Stimulated activated CD8-positive, alpha-beta memory T cell treated with anti-CD3 and anti-CD28 coated beads, Interleukin-4, amount 100 ng/mL, for 24 hours (primary cell): ENCODE measurements around the gene HCAR1.
"Not testable (repeated sequence)": the region's sequence is repeated elsewhere in the genome, so short reads cannot be mapped to it uniquely, and the experiment has no call there.

Experiments
- DNase-seq: peaks from one replicate; pipeline ENCODE4 v3.0.0-alpha.2; 2020; ENCODE audit warnings: low read depth

HCAR1 gene

GRCh38 chr12:122721057-122721545 lies 9.5 kb downstream of the HCAR1 start:
- no peak for DNase-seq

- not testable (repeated sequence) for DNase-seq
Measured at GRCh38 chr12:122716658-122717057, 14.0 kb downstream of the HCAR1 start, which contains the start of gene HCAR3. TSS of gene HCAR3 (minus strand) at chr12:122716811. CDS start at chr12:122716737, 74 bp downstream.

GRCh38 chr12:122715211-122715610 lies 15.4 kb downstream of the HCAR1 start:
- not testable (repeated sequence) for DNase-seq

- not testable (repeated sequence) for DNase-seq
Measured at GRCh38 chr12:122713491-122714188, 17.0 kb downstream of the HCAR1 start.

GRCh38 chr12:122711266-122711665 lies 19.4 kb downstream of the HCAR1 start:
- DNase-seq = not testable (repeated sequence)

GRCh38 chr12:122710341-122710740 lies 20.3 kb downstream of the HCAR1 start:
- DNase-seq = not testable (repeated sequence)

GRCh38 chr12:122709287-122709686 lies 21.4 kb downstream of the HCAR1 start:
- DNase-seq = not testable (repeated sequence)

- DNase-seq = not testable (repeated sequence)
Measured at GRCh38 chr12:122703841-122704240, 26.8 kb downstream of the HCAR1 start.

- DNase-seq = not testable (repeated sequence)
Measured at GRCh38 chr12:122702890-122703611, 27.6 kb downstream of the HCAR1 start, which contains the start of gene HCAR2. TSS of gene HCAR2 (minus strand) at chr12:122703357. CDS start at chr12:122703283, 74 bp downstream.

- not testable (repeated sequence) for DNase-seq
Measured at GRCh38 chr12:122701481-122701880, 29.2 kb downstream of the HCAR1 start.

- not testable (repeated sequence) for DNase-seq
Measured at GRCh38 chr12:122700038-122700710, 30.5 kb downstream of the HCAR1 start.

- not testable (repeated sequence) for DNase-seq
Measured at GRCh38 chr12:122696922-122697321, 33.7 kb downstream of the HCAR1 start.

- no peak for DNase-seq
Measured at GRCh38 chr12:122691566-122691965, 39.1 kb downstream of the HCAR1 start.

GRCh38 chr12:122688291-122688690 lies 42.4 kb downstream of the HCAR1 start:
- DNase-seq = no peak

GRCh38 chr12:122687086-122687485 lies 43.6 kb downstream of the HCAR1 start:
- DNase-seq = no peak

- DNase-seq = no peak
Measured at GRCh38 chr12:122686538-122686937, 44.1 kb downstream of the HCAR1 start.

- DNase-seq = no peak
Measured at GRCh38 chr12:122684297-122684813, 46.3 kb downstream of the HCAR1 start.

GRCh38 chr12:122681814-122682213 lies 48.8 kb downstream of the HCAR1 start:
- DNase-seq = no peak

GRCh38 chr12:122680989-122681388 lies 49.7 kb downstream of the HCAR1 start:
- not testable (repeated sequence) for DNase-seq

- DNase-seq = not testable (repeated sequence)
Measured at GRCh38 chr12:122676781-122677180, 53.9 kb downstream of the HCAR1 start.
